Cardiac septum (tissue), 1 donor: ENCODE data around the gene DTX1. TPM values are rescaled to one million over a fixed set of nuclear protein-coding genes. Genes with fewer than 3 reads are reported as not detected.

ENCODE experiments used
- DNase-seq: peaks from one replicate; pipeline ENCODE4 v3.0.0-alpha.2; 2020; ENCODE audit warnings: low spot score
- intact Hi-C: fragments of 100-400 bp; cut with DNase I; formaldehyde crosslinking; loops from one replicate; pipeline ENCODE4 v1.14.0; 2022
- total RNA-seq: library from RNA; stranded (reverse); fragmentation: NEBNext Ultra II Directional; extraction: Animal tissue kit (Norgen Biotek cat#: 25700); gene quantifications from one replicate; pipeline ENCODE4 v1.2.1, GENCODE V29; 2021
- donor health status: DM: no; HTN: no; CAD: no.

The DTX1 gene
- total RNA-seq, 1 donor from 2014 or later: 2.6 TPM

DNA sequence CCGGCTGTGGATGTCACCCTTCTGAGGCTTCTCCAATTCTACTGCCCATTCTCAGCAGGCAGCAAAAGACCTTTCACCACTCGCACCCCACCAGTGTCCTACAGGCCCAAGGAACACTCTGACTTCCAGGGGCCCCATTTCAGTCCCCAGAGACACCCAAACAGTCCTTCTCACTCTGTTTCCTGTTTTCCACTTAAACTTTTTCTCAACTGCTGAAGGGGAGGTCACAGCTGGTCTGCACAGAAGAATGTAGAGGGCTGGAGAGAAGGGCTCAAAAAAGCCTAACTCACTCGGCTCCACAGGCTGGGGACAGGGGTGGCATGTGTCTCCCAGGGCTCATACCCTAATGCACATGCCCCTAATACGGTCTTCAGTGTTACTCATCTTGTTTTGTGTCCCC lies 4.2 kb upstream of the DTX1 start:
- peak; percentile 46 for DNase-seq
- intact Hi-C loops: no loop called here

DNA sequence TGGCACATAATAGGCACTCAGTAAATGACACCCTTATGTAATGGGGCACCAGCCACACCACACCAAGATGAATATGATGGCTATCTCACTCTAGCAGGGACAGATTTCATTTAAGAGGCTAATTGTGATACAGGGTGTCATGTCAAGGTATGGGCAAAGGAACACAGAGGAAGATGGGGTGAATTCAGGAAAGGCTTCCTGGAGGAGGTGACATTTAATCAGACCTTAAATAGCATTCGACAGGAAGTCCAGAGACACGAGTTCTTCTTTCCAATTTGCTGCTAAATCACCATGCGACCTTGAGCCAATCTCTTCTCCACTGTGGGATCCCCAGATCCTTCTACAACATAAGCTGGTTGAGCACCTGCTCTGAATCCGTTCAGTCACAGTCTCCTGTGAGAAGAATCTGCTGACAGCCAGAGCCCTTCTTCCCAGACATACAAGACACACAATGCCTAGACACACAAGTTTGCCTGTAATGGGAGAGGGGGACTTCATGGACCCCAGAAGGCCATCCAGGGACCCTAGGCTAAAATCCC lies 1.5 kb upstream of the DTX1 start:
- no peak for DNase-seq
- intact Hi-C loops: no loop called here

DNA sequence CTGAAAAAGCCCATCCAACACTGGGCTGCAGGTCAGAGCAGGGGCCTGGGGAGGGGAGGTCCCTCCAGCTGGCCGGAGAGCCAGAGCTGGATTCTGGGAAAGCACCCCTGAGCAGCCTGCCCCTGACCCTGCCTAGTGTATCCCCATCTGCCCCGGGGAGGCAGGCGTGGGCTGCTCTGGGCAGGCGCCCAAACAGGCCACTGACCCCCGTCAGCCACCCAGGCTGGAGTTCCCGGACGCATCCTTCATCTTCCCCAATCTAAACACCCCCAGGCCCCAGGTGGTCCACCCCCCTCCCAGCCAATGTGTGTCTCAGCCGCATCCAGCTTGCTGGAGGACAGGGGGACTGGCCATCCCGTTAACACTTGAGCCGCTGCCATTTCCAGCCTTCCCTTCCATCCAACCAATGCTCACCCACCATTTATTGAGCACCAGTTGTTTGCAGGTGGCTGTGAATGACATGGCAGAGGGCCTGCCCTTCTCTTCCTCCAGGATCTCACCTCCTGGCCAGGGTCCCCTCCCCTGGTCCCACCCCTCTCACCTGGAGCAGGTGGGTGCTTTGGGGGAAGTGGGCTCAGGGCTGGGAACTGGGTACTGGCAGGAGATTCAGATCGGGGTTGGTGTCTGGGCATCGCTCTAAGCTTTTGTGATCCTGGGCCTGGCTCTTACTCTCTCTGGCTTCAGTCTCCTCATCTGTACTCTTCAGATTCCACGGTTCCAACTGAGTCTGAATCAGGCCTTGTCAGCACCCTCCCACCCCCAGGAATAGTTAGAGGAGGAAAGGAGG lies 743 bp upstream of the DTX1 start:
- DNase-seq: no peak
- intact Hi-C loops: no loop called here

DNA sequence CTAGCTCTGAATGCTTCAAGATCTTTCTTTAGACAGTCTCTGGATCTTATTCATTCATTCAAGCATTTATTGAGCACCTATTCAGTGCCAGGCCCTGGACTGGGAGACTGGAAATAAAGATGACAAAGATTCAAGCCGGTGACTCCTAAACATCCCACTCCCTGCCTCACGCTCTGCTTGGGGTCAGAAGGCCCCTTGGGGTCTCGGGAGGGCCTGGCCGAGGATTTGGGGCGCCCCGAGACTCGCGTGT lies 224 bp upstream of the DTX1 start:
- DNase-seq: no peak
- intact Hi-C loops: no loop called here

DNA sequence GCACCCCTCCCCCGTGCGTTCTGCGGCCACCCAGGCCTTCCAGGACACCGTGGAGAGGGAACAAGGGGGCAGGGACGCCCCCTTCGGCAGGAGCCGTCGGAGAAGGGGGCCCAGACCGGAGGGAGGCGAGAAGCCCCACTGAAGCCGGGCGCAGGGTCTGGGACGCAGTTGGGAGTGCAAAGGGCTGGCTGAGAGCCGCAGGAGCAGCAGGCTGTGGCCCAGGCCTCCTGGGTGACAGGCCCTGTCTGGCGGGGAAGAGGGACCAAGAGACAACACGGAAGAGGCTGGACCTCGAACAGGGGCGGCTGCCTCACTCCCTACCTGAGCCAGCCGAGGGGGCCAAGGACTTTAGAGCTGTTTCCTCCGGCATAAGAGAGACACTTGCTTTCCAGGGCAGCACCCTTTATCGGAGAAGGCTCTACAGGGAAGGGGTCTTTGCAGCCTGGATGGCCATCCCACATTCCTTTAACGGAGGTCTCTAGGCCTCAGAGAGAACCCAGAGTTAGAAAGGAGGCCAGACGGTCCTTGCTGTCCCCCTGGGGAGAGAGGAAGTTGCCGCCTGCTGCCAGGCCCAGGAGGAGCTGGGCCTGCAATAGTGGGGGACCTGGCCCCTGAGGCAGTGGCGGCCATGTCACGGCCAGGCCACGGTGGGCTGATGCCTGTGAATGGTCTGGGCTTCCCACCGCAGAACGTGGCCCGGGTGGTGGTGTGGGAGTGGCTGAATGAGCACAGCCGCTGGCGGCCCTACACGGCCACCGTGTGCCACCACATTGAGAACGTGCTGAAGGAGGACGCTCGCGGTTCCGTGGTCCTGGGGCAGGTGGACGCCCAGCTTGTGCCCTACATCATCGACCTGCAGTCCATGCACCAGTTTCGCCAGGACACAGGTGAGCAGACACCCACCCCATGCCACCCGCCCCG lies 1.3 kb downstream of the DTX1 start:
- no peak for DNase-seq

DNA sequence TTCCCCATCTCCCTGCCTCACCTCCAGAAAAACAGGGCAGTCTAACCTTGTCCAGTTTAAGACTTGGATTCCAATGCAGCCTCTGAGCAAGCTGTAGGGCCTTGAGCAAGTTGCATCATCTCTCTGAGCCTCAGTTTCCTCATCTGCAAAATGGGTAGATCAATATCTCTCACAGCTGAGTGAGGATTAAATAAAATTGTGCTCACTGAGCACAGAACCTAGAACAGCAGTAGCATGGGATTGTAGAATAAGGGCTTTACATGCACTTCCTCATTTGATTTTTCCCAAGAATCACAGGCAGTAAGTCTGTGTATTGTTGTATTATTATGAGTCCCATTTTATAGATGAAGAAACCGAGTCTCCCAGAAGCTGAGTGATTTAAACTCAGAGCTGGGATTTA lies 2.0 kb downstream of the DTX1 start:
- intact Hi-C loops: no loop called here
- DNase-seq: no peak

More for the DNA sequence above, 1.3 kb downstream of the DTX1 start:
- intact Hi-C loops: no loop called here

DNA sequence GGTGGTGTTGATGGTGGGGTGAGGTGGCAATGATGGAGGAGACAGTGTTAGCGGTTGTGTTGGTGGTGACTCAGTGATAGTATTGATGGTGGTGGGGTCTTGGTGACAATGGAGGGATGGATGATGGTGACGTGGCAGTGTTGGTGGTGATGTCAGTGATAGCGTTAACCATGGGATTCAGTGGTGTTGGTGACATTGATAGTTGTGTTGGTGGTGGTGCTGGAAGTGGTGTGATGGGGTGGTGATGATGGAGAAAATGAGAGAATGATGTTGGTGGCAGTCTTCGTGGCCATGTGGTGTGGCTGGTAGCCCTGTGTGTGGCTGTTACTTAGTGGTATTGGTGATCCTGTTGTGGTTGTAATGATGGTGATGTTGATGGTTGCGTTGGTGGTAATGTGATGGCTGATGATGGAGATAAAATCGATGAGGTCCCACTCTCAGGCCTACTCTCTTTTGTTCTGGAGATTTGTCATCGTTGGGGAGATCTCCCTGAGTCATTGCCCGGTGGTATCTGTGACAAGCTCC lies 2.6 kb downstream of the DTX1 start:
- intact Hi-C loops: no loop called here
- DNase-seq: no peak

DNA sequence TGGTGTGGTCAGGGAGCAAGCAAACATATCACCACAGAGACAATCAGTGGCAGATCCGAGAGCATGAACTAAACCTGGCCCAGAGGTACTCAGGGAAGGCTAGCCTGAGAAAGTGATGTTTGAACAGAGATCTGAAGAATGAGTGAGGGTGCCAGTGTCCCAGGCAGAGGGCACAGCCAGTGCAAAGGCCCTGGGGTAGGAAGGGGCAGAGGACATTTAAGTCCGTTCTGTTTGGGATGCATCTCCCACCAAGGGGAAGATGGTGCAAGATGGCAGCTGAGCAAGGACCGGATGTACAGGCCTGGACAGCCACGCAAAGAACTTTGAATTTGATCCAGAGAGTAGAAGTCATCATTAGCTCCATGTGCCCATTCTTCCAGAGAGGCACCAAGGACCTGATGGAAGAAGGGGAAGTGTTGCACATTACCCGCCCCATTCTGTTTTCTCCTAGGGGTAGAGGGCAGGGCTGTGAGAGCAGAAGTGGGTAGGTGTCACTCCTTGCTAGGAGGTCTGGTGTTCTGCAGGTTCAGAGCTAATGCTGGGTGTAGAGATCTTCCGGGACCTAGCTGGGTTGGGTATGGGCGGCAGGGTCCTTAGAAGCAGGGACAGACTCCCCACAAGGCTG lies 3.9 kb downstream of the DTX1 start:
- intact Hi-C loops: no loop called here
- no peak for DNase-seq

DNA sequence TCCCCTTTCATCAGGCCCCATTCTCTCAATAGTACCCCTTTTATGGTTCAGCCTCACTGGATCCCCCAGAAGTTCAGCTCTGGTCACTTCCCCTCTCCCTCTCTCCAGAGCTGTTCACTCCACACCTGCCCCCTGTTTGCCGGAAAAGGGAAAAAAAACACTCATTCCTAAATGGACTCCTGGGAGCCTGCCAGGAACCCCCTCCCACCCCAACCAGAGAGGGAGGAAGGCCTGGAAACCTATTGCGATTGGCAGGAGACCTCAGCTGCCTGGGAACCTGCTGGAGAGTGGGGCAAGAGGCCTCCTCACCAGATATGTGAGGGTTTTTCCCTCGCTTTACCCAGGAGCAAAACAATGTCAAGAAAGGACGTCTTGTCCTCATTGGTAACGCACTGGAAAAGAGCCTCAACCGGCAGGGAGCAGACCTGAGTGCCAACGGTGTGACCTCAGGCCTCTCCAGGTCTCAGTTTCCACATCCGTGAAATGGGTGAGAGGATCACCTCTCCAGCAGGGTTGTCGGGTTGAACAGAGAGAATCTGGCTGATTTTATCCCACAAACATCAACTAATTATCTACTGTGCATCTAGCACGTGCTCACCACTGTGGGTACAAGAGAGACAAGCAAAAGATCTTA lies 4.6 kb downstream of the DTX1 start:
- DNase-seq: no peak
- intact Hi-C loops: no loop called here

DNA sequence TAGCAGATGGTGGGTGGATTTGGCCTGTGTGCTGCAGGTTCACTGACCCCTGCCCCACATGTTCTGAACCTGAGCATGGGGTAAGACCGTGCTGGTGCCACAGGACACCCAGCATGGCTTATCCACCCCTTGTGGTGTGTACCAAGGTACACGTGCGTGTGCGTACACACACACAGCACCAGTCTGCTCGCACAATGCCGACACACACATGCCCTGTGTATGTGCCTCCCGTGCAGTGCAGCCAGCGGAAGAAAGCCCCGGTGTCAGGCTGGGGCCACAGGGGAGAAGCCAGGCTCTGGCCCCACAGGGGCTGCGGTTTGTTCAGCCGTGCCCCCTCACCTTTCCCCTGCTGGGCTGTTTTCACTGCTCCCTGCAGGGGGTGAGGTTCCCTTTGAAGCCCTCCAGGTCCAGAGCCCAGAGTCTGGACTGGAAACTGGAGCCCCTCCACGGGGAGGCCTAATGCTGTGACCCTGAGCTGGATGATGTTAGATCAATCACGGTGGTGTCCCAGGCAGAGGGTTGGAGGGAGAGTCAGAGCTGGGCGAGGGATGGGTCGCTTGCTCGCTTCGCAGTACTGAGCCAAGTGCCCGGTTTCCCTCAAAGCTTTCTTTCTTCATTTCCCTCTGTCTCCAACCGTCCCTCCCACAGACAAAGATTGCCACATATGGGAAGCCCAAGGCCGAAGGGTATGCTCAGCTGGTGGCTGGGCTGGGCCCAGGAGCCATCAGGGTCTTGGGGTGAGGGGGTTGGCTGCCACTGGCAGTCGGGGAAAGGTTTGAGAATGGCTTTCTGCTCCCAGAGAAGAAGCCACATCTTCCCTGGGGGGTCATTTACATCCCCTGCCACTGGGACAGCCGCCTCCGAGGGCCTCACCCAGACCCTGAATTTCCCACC lies 6.2 kb downstream of the DTX1 start:
- intact Hi-C loops: no loop called here
- no peak for DNase-seq

DNA sequence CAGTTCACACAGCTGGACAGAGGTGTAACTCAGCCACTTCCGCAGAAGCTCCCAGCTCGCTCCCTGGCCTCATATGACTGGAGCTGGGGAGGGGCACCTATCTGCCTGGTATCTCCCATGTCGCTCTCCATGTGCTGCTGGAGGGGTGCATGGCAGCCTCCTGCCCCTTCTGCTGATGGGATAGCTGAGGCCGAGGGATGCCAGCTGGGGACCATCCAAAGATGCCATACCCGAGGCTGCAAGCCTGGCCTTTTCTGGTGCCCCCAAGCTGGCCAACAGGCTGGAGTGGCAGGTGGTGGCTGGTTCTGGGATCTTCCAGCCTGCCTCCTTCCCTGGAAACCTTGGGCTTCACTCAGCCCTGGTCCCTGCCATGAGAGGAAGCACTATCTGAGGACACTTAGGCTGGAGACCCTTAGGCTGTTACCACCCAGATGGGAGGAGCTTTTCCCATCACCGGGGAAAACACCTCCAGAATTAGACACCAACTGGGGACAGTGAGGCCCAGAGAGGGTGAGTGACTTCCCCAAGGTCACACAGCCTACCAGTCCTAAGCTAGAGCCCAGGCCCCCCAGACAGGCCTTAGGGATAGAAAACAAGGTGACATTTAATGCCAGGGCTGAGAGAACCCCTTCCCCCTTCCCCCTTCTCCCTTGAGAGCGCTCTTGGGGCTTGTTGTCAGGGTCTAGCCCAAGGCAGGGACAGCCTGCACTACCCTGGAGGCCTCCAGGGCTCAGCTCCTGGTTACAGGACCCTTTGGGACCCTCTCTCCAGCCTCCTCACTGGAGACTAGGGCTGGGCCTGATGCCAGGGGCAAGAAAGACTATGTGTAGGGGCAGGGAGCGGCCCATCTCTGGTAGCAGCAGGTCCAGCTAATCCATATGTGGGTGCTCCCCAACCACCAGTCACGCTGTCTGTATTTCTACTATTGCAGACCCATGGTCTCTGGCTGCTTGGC lies 7.1 kb downstream of the DTX1 start:
- DNase-seq: no peak
- intact Hi-C loops: no loop called here

DNA sequence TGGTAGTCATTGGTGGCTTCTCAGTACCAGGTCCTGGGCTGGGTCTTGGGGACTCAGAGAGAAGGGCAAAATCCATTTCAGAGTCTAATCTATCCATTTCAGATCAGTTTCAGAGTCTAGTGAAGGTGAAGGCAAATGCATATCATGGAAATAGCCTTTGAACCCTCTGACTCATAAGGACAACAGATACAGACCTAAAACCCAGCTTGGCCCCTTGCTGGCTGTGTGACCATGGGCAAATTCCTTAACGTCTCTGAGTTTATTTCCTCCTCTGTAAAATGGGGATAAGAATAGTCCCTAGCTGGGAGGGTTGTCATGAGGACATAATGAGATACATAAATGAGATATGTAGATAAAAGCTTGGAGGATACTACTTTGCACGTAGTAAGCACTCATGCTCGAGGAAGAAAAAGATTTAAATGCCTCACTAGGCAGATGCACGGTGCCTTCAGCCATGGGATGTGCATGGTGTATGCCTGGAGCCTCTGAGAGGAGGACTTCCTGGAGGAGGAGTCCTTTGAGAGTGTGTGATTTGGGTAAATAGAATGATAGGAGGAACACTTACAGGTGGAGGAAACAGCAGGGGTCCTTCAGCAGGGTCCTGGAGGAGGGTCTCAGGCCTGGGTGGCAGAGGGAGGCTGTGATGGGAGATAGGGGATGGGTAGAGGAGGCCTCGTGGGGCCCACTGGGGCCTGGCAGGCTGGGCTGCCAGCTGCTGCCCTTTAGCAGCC lies 8.0 kb downstream of the DTX1 start:
- intact Hi-C loops: no loop called here
- DNase-seq: no peak

DNA sequence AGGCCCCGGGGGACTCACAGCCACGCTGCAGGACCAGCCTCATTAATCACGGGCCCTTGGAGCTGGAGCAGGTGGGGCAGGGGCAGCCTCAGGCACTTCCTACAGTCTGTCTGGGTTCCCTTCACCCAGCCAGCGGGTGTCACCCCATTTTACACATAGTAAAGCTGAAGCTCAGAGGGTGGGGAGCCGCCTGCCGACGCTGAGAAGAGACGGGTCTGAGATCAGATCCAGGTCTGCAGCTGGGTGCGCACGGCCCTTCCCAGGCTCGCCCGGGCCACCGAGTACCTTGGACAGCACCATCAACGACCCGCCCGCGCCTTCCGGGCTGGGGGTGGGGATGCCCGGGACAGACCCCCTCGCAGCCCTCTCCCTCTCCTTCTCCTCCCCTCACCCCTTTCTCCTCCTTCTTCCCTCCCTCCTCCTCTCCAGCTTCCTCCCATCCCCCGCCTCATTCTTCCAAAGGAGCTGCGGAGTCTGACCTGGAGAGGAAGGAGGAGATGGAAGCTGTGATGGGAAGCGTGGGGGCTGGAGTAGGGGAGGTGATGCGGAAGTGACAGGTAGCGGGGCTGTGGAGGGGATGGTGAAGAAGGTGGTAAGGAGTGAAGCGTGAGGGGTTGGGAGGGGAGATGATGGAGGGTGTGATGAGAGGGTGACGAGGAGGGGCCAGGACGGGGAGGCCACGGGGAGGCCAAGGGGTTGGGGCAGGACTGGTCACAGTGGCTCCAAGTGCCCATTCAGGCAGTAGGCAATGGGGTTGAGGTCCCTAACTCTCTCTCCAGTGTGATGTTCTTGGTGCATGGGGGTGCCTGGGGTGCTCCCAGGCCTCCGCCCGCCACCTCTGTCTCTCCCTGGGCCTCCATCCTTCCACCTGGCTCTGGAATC lies 8.8 kb downstream of the DTX1 start:
- intact Hi-C loops: no loop called here
- DNase-seq: no peak

DNA sequence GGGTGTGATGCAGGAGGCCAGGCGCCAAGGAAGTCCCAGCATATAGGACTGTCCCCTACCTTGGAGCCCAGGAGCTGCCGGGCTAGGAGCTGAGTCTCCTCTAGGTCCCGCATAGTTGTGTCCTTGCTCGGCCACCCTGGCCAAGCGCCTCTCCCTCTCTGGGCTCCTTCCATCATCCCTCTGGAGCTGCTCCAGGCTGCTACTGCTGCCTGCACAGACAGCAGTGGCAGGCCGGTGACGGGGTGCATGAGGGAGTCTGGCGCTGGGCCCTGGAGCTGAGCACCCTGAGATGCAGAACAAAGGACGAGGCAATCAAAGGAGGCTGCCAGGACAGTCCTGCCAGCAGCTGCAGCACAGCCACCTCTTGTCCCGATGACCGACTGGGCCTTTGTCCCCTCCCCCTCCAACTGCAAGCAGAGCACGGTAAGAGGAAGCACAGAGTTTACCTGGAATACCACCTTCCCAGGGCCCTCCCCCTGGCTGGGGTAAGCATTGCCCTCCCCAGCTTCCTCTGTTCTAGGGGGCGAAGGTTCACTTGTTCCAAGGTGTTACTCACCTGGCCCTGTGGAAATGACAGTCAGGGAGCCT lies 10.4 kb downstream of the DTX1 start:
- intact Hi-C loops: no loop called here

DNA sequence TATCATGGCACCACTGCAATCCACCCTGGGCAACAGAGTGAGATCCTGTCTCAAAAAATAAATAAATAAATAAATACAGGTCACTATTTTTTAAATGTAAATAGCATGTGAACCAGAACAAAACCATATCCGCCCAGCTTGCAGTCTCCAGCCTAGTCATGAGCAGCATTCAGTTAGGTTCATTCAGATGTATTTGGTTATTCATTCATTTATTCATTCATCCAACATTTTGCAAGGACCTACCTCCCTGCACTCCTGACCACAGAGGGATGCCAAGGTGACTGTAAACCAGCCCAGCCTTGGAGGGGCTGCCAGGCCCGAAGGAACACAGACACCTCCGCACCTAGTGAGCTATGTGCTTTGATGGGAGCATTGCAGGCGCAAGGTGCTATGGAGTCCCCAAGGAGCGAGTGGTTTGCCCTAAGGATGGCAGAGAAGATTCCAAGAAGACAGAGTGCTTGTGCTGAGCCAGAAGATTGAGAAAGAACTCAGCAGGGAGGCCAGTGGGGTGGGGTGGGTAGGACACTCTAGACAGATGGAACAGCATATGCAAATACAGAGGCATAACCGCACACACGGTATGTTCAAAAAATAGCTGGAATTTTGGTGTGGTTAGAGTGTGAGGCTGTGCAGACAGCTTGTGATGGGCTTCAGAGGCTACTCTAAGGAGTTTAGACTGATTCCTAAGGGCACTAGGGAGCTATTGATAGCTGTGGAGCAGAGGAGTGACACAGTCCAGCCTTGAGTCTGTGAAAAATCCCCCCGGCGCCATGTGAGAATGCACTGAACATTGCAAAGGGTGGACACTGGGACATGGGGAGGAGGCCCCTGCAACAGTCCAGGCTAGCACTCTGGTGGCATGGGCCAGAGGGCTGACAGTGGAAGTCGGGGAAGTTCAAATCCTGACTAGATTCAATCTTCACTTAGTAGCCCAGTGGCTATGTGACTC lies 11.7 kb downstream of the DTX1 start:
- DNase-seq: no peak
- intact Hi-C loops: no loop called here

More for the DNA sequence above, 10.4 kb downstream of the DTX1 start:
- no peak for DNase-seq
